Measurements from ENCODE around the gene DARS2.

The DARS2 gene

DNA sequence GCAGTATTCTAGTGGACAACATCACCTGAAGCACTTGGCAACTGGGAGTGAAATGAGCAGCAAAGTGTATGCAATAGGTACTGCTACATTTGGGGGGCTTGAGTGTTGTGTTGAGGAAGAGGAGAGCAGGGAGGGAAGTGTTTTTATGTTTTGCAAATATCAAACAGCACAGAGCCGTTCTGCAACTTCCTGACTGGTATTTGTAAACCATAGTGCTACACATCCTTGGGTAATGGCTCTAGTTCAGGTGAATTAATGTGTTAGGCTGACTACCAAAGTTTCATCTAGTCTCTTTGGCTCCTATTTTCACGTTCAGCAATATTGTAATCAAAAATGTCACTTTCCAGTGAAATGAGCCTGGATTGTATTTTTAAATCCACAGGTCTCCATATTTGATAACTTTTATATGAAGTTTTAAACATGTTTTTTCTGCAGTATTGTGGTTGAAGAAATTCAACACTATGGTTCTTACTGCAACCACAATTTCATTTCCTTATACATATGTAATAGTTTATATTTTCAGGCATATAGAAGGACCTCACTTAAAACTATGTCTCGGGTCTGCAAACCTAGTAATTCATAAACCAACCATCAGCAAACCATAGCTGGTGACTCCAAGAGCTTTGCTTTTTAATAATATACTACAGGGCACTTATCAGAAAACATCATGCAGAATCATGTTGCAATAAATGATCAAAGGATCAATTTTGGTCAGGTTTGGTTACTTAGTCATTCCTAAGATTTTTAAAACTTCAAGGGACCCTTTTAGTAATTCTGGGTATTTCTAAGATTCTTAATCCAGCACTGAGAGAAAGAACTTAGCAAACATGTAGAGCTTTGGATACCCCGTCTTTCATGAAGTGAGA, 62.5 kb downstream of the DARS2 start:
- no peak for DNase-seq (ENCODE audit: low read depth in 2 of 2)

DNA sequence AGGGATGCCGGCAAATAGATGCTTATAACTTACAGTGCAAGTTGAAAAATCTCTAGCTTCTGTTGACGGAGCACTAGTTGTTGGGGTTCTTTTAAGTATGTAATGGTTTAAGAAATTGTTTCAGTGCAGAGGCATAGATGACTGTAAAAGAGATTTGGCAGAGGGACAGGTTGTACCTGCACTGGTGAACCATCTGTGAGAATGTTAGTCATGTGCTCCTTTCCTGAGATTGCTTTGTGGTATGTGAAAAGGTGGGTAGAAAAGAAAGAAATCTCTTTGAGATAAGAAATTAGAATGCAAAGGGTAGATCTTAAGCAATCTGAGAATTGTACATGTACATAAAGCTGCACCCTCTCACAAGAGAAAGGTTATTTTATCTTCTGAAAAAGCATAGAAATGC, 63.2 kb downstream of the DARS2 start:
- no peak for DNase-seq (ENCODE audit: low read depth in 2 of 2)

DNA sequence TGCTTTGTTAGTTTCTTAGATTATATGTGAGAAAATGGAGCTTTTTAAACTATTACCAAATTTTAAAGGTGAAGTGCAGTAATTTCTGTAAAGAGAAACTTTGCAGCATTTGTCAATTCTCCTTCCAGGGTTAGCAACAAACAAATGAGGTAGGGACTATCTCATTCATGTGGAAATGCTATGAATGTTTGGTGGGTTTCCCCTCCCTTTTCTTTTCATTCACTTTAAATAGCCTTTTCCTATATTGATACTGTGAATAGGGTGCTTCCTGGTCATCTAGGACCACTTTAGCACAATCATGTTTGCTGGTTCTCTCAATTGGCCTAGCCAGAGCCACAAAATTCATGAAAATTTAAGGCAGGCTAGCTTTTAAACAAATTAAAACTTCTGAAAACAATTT, 64.3 kb downstream of the DARS2 start:
- DNase-seq (ENCODE audit: low read depth in 2 of 2): no peak

DNA sequence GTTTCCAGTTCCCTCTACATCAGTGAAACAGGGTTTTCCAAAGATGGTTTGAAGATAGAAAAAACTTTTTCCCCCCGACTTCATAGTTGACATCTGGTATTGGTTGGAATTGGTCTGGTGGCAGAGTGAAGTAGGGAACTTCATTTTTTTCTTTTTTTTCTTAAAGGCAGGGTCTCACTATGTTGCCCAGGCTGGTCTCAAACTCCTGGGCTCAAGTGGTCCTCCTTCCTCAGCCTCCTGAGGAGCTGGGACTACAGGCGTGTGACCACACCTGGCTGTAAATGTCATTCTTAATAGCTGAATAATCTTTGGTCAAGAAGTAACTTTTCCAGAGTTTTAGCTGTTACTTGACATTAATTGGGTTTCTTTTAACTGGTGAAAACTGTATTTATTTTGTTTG, 65.4 kb downstream of the DARS2 start:
- no peak for DNase-seq (ENCODE audit: low read depth in 2 of 2)

DNA sequence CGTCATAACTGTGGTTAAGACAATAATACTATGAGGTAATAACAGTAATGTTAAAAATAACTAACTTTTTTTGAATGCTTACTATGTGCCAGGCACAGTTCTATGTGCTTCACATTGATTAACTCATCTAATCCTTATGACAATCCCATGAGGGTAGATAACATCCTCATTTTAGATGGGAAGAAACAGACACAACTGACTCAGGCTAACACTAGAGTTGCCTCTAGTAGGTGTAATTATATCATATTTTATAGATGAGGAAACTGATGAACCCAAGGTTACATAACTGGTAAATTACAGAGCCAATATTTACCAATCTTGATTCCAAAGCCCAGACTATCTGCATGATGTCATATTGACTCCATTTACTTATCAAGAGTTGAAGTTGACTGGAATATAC, 69.1 kb downstream of the DARS2 start:
- no peak for DNase-seq (ENCODE audit: low read depth in 2 of 2)

DNA sequence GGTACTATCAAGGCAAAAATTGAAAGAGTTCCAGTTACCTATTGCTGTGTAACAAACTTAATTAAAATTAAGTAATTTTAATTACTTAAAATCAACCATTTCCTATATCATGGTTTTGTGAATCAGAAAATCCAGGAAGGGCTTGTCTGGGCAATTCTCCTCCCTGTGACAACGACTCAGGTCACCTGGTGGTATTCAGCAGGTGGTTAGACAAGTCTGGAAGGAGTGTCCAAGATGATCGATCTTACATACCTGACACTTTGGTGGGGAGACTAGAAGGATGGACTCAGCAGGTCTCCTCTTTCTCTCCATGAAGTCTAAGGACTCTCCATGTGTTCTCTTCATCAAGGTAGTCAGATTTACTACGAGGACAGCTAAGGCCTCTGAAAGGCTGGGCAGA, 69.7 kb downstream of the DARS2 start:
- no peak for DNase-seq (ENCODE audit: low read depth in 2 of 2)

DNA sequence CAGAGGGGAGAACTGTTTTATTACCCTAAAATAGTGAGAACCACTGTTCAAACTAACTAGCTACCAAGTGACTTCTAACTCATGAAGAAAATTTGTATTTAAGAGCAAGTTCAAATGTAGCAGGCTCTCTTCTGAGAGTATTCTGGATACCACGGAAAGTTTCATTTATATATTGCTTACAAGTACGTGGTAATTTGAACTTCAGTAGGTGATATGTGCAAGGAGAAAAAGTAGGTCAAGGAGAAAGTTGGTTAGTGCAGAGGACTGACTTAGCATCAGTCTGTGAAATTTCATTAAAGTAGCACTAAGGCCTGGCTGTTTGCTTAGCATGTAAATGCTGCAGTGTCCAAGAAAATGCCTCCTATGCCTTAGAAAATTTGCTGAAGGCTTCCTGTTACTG, 76.0 kb downstream of the DARS2 start:
- DNase-seq (ENCODE audit: low read depth in 2 of 2): no peak

DNA sequence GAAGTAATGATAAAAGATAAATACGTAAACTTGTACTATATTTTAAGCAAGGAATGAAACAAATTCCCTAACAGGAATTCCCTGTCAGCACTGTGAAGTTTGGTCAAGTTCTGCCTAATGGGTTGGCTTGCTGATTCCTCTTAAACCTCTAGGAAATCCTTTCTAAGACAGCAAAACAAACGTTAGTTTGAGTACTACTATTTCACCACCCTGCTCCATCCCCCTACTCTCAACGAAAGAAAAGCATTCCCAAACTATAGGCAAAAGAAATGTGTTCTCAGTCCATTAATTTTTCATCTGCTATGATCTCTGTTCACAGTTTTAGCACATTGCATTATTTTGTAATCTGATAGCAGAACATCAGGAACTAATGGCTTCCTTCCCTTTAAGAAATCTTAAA, 76.5 kb downstream of the DARS2 start:
- DNase-seq (ENCODE audit: low read depth in 2 of 2): no peak

DNA sequence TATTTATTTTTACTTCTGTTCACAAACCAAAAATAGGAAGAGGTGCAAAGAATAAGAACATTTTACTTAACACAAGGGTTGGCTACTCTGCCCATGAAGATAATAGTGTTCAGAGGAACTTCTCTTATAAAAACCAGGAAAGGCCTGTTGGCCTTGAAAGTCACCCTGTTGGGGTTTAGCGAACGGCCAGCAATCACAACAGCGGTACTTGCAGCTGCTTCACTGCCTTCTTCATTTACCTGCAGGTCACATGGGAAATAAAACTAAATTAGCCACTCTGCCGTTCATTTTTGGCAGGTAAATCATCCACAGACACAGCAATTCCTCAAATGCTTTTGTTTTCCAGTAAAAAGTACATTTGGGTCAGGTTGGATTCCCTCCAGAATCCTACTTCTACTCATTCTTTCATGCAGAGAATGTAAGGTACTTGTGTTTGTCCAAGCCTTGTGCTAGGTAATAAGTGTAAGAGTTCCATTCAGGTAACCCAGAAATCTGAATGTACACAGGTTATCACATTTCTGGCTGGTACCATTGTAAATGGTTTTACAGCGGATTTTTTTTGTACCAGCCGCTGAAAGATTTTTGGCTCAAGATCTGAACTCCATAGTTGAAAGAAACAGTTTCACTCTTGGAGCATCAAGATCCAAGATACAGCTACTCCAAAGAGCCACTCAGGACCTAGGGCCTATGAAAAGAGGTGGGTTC, 79.5 kb downstream of the DARS2 start:
- DNase-seq (ENCODE audit: low read depth in 2 of 2): no peak
